PC-3 (cell line): ENCODE measurements around the gene PLA2G3. TPM values are rescaled to one million over a fixed set of nuclear protein-coding genes. Genes with fewer than 3 reads are reported as not detected.
"Not testable (repeated sequence)": the region's sequence is repeated elsewhere in the genome, so short reads cannot be mapped to it uniquely, and the experiment has no call there.

Experiments used
- ATAC-seq: fragments of 200-7000 bp; cut with Tn5 transposase; 2 replicates; pipeline ENCODE4 v1.9.1; 2020; ENCODE audit warnings: mild to moderate bottlenecking, moderate library complexity
- BruUV-seq: library from RNA; stranded (reverse); fragments of 400-500 nt; replicated peaks from 2 replicates; lab custom pipeline; 2021; lab: Mats Ljungman, UMichigan
- CTCF ChIA-PET: fragments of 300-600 bp; sonication (Branson Sonifier 250); formaldehyde crosslinking; loops from one replicate; lab custom pipeline; 2022; ENCODE audit warnings: antibody characterized with exemption; lab: Charles Lee
- POLR2A ChIA-PET: fragments of 300-600 bp; sonication (Branson Sonifier 250); formaldehyde crosslinking; loops from one replicate; lab custom pipeline; 2022; ENCODE audit warnings: antibody characterized with exemption; ENCODE audit not compliant: unreplicated experiment; lab: Charles Lee
- DNase-seq: peaks from one replicate; pipeline ENCODE4 v3.0.0-alpha.2; 2015
- H2AFZ ChIP-seq: fragments of 300-600 bp; sonication (generic); 2 replicates; pipeline ENCODE4 v1.6.0; 2016; ENCODE audit warnings: antibody characterized with exemption, low read length
- H3F3A ChIP-seq: fragments of 300-600 bp; sonication (generic); one replicate; pipeline ENCODE4 v1.6.0; 2017; ENCODE audit warnings: antibody characterized with exemption, low read length, control low read depth, mild to moderate bottlenecking; ENCODE audit not compliant: unreplicated experiment
- H3K27ac ChIP-seq: fragments of 300-600 bp; sonication (generic); 2 replicates; pipeline ENCODE4 v1.5.1; 2016; ENCODE audit warnings: mild to moderate bottlenecking, low read length
- H3K27me3 ChIP-seq: fragments of 300-600 bp; sonication (generic); 2 replicates; pipeline ENCODE4 v1.6.1; 2016; ENCODE audit warnings: low read length, mixed read lengths
- H3K36me3 ChIP-seq: fragments of 300-600 bp; sonication (generic); 2 replicates; pipeline ENCODE4 v1.6.1; 2016; ENCODE audit warnings: low read depth, mixed run types, low read length, mixed read lengths
- H3K4me1 ChIP-seq: fragments of 300-600 bp; sonication (generic); 2 replicates; pipeline ENCODE4 v1.5.1; 2016; ENCODE audit warnings: low read length; ENCODE audit not compliant: insufficient read depth
- H3K4me2 ChIP-seq: fragments of 300-600 bp; sonication (generic); 2 replicates; pipeline ENCODE4 v1.6.0; 2016; ENCODE audit warnings: low read length
- H3K4me3 ChIP-seq: fragments of 300-600 bp; sonication (generic); 2 replicates; pipeline ENCODE4 v1.5.1; 2016; ENCODE audit warnings: mild to moderate bottlenecking, low read length, mixed read lengths
- H3K79me2 ChIP-seq: fragments of 300-600 bp; sonication (generic); 2 replicates; pipeline ENCODE4 v1.6.1; 2017; ENCODE audit warnings: low read length, mixed read lengths
- H3K9ac ChIP-seq: fragments of 300-600 bp; sonication (generic); 2 replicates; pipeline ENCODE4 v1.6.0; 2016; ENCODE audit warnings: mild to moderate bottlenecking, low read length
- H3K9me2 ChIP-seq: fragments of 300-600 bp; sonication (generic); replicated peaks from 2 replicates; pipeline ENCODE4 v1.6.1; 2016; ENCODE audit warnings: mixed run types, low read length, mixed read lengths
- H3K9me3 ChIP-seq: fragments of 300-600 bp; sonication (generic); 2 replicates; pipeline ENCODE4 v1.6.1; 2016; ENCODE audit warnings: low read length, mixed read lengths
- H4K20me1 ChIP-seq: fragments of 300-600 bp; sonication (generic); 2 replicates; pipeline ENCODE4 v1.6.1; 2016; ENCODE audit warnings: low read length, mixed read lengths
- CTCF ChIP-seq: fragments of 300-600 bp; sonication (generic); conservative IDR thresholded peaks from 2 replicates; pipeline ENCODE4 v1.5.1; 2017; ENCODE audit warnings: antibody characterized with exemption, low read depth, mild to moderate bottlenecking, low read length
- EZH2 ChIP-seq: fragments of 300-600 bp; sonication (generic); IDR thresholded peaks from one replicate; pipeline ENCODE4 v1.6.1; 2017; ENCODE audit warnings: antibody characterized with exemption, mild to moderate bottlenecking, low read length; ENCODE audit not compliant: unreplicated experiment
- EZH2phosphoT487 ChIP-seq: fragments of 300-600 bp; sonication (generic); IDR thresholded peaks from 2 replicates; pipeline ENCODE4 v1.6.1; 2018; ENCODE audit warnings: mild to moderate bottlenecking, antibody characterized with exemption, low read length, borderline replicate concordance
- intact Hi-C: fragments of 100-400 bp; cut with micrococcal nuclease; formaldehyde crosslinking; loops from 2 replicates; pipeline ENCODE4 v1.9.0; 2023
- total RNA-seq: library from RNA; depleted of rRNA; stranded (reverse); fragments of >200 nt; gene quantifications from 2 replicates; pipeline ENCODE4 v1.2.3, GENCODE V29; 2014

PLA2G3 gene
- total RNA-seq, 1 experiment from 2014 or later = not detected

DNA sequence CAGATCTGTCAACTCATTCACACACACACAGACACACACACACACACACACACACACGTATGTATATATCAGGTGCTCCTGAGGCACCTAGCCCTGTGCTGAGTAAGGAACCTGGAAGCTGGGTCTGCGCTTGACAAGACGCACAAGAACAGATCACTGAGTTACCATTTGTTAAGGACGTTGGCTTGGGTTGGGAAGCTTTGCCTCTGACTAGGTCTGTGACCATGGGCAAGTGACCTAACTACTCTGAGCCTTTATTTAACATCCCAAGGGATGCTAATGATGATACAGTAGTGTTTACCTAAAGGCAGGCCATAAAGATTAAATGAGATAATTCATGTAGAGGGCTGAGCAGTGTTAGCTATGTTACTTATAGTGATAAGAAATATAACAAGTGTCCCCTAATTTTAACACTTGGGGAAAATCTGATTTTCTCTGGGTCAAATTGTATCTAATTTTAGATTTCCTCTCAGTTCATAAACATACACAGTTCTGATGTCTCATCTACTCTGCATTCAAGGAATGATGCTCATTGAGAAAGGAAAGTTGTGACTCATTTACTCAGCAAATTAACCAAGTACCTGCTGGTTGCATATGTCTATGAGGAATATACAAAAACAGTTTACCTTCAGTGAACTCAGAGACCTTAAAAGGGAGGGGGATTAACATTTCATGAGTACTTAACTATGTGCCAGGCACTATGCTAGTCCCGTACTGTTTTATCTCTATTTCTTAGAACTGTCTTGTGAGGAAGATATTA is 33.3 kb upstream of the PLA2G3 start:
- peaks cover 4% of the 10 kb centered on the region for H3F3A ChIP-seq
- H3K9me2 ChIP-seq = no peaks in the 10 kb centered on the region
- H3K4me1 ChIP-seq = peaks cover 19% of the 10 kb centered on the region
- no peaks in the 10 kb centered on the region for H3K27me3 ChIP-seq
- CTCF ChIA-PET = no interaction called here
- H4K20me1 ChIP-seq = no peaks in the 10 kb centered on the region
- no peak for TF ChIP-seq EZH2phosphoT487
- no peak for TF ChIP-seq EZH2
- TF ChIP-seq CTCF = no peak
- DNase-seq = peak; percentile 72
- H3K36me3 ChIP-seq = no peaks in the 10 kb centered on the region
- peaks cover 19% of the 10 kb centered on the region for H3K79me2 ChIP-seq
- BruUV-seq = no TSS peak
- H2AFZ ChIP-seq = no peak overlapping the region
- peak; percentile 80 for ATAC-seq
- POLR2A ChIA-PET = no interaction called here
- no peaks in the 10 kb centered on the region for H3K9me3 ChIP-seq
- H3K4me3 ChIP-seq = no peak overlapping the region; the same call in 1 of the 2 replicates
- peak overlapping the region; percentile 45 for H3K27ac ChIP-seq
- intact Hi-C loops = no loop called here
- H3K9ac ChIP-seq = no peak overlapping the region
- H3K4me2 ChIP-seq = peak overlapping the region; percentile 14; the same call in 1 of the 2 replicates

GRCh38 chr22:31171734-31172133 is 31.4 kb upstream of the PLA2G3 start:
- DNase-seq, BruUV-seq, ATAC-seq, H3K9me2 ChIP-seq, H3K9me3 ChIP-seq, CTCF ChIA-PET, H3K27me3 ChIP-seq, POLR2A ChIA-PET, H3K27ac ChIP-seq, H4K20me1 ChIP-seq, H3K9ac ChIP-seq, H3F3A ChIP-seq, intact Hi-C loops, H2AFZ ChIP-seq, H3K4me2 ChIP-seq, H3K4me3 ChIP-seq, H3K36me3 ChIP-seq: not testable (repeated sequence)
- H3K79me2 ChIP-seq = peaks cover 13% of the 10 kb centered on the region
- peaks cover 18% of the 10 kb centered on the region for H3K4me1 ChIP-seq

GRCh38 chr22:31170971-31171370 is 30.7 kb upstream of the PLA2G3 start:
- no TSS peak for BruUV-seq
- no peaks in the 10 kb centered on the region for H3K36me3 ChIP-seq
- no peak overlapping the region for H3K9ac ChIP-seq
- intact Hi-C loops = no loop called here
- no peaks in the 10 kb centered on the region for H3K27me3 ChIP-seq
- ATAC-seq = no peak
- H3K4me1 ChIP-seq = peaks cover 18% of the 10 kb centered on the region
- H3F3A ChIP-seq = peaks cover 4% of the 10 kb centered on the region
- H3K79me2 ChIP-seq = peaks cover 13% of the 10 kb centered on the region
- TF ChIP-seq CTCF (no peak), EZH2phosphoT487 (no peak), EZH2 (no peak)
- DNase-seq = no peak
- no peaks in the 10 kb centered on the region for H3K9me2 ChIP-seq
- no peak overlapping the region for H3K4me3 ChIP-seq
- H4K20me1 ChIP-seq = no peaks in the 10 kb centered on the region
- H2AFZ ChIP-seq = no peak overlapping the region
- ChIA-PET POLR2A (interaction anchor here (0.6 kb wide), 1 partner anchor 76 kb away, joined by 8 read pairs; no protein-coding TSS in a partner anchor), CTCF (no interaction called here)
- H3K27ac ChIP-seq = no peak overlapping the region
- H3K9me3 ChIP-seq = no peaks in the 10 kb centered on the region
- no peak overlapping the region for H3K4me2 ChIP-seq
